GM23248 (cell line): ENCODE results near the gene METTL9. TPM values are rescaled to one million over a fixed set of nuclear protein-coding genes. Genes with fewer than 3 reads are reported as not detected.

Source experiments
- DNase-seq: peaks from one replicate; pipeline ENCODE4 v3.0.0-alpha.2; 2015
- H2AFZ ChIP-seq: fragments of 200-600 bp; sonication (generic); 2 replicates; pipeline ENCODE4 v1.6.1; 2016; ENCODE audit warnings: antibody characterized with exemption
- H3F3A ChIP-seq: fragments of 200-600 bp; sonication (generic); 2 replicates; pipeline ENCODE4 v1.6.1; 2016; ENCODE audit warnings: mild to moderate bottlenecking, antibody characterized with exemption, mixed run types; ENCODE audit not compliant: insufficient read depth
- H3K27ac ChIP-seq: fragments of 200-600 bp; sonication (generic); 2 replicates; pipeline ENCODE4 v1.5.1; 2016; ENCODE audit warnings: mild to moderate bottlenecking
- H3K27me3 ChIP-seq: fragments of 200-600 bp; sonication (generic); replicated peaks from 2 replicates; pipeline ENCODE4 v1.6.1; 2016; ENCODE audit warnings: mild to moderate bottlenecking; ENCODE audit not compliant: insufficient read depth
- H3K36me3 ChIP-seq: fragments of 200-600 bp; sonication (generic); 2 replicates; pipeline ENCODE4 v1.6.1; 2016; ENCODE audit warnings: low read depth, mild to moderate bottlenecking
- H3K4me1 ChIP-seq: fragments of 200-600 bp; sonication (generic); 2 replicates; pipeline ENCODE4 v1.6.1; 2016; ENCODE audit warnings: mild to moderate bottlenecking; ENCODE audit not compliant: insufficient read depth
- H3K4me2 ChIP-seq: fragments of 200-600 bp; sonication (generic); one replicate; pipeline ENCODE4 v1.6.1; 2016; ENCODE audit warnings: mild to moderate bottlenecking; ENCODE audit not compliant: unreplicated experiment
- H3K4me3 ChIP-seq: fragments of 200-600 bp; sonication (generic); 2 replicates; pipeline ENCODE4 v1.5.1; 2016; ENCODE audit warnings: mild to moderate bottlenecking
- H3K79me2 ChIP-seq: fragments of 200-600 bp; sonication (generic); 2 replicates; pipeline ENCODE4 v1.6.1; 2016; ENCODE audit warnings: mild to moderate bottlenecking; ENCODE audit not compliant: insufficient read depth
- H3K9ac ChIP-seq: fragments of 200-600 bp; sonication (generic); 2 replicates; pipeline ENCODE4 v1.6.1; 2016; ENCODE audit warnings: mild to moderate bottlenecking
- H3K9me2 ChIP-seq: fragments of 200-600 bp; sonication (generic); 2 replicates; pipeline ENCODE4 v1.6.1; 2016; ENCODE audit warnings: mixed run types, mild to moderate bottlenecking, moderate library complexity; ENCODE audit not compliant: insufficient read depth
- H3K9me3 ChIP-seq: fragments of 200-600 bp; sonication (generic); one replicate; pipeline ENCODE4 v1.6.1; 2017; ENCODE audit warnings: low read depth
- H4K20me1 ChIP-seq: fragments of 200-600 bp; sonication (generic); 2 replicates; pipeline ENCODE4 v1.6.0; 2016; ENCODE audit not compliant: insufficient read depth
- EZH2 ChIP-seq: fragments of 200-600 bp; sonication (generic); IDR thresholded peaks from 2 replicates; pipeline ENCODE4 v1.6.1; 2018; ENCODE audit warnings: antibody characterized with exemption, mild to moderate bottlenecking; ENCODE audit not compliant: insufficient read depth, poor library complexity, severe bottlenecking
- EZH2phosphoT487 ChIP-seq: fragments of 200-600 bp; sonication (generic); IDR thresholded peaks from 2 replicates; pipeline ENCODE4 v1.6.1; 2018; ENCODE audit warnings: antibody characterized with exemption, moderate library complexity, mild to moderate bottlenecking, low read depth; ENCODE audit not compliant: insufficient read depth
- WGBS, 2 experiments: methylation state at CpG; one replicate each; pipeline ENCODE4 v1.1.6; 2015 to 2017; ENCODE audit warnings: low lambda C conversion rate in 2 of 2, low coverage in 1 of 2; ENCODE audit errors: missing lambda C conversion rate in 2 of 2; 5-methylcytosine and 5-hydroxymethylcytosine counted together
- in situ Hi-C: fragments of 300-500 bp; cut with MboI; formaldehyde crosslinking; loops from 2 replicates; pipeline ENCODE4 v1.15.0; 2020
- polyA plus RNA-seq: library from polyadenylated mRNA; unstranded; fragments of >200 nt; fragmentation: Nextera tagmentation; extraction: Ambion mirVana; gene quantifications from 2 replicates; pipeline ENCODE4 v1.2.1, GENCODE V29; 2016
- total RNA-seq: library from RNA; depleted of rRNA; stranded (reverse); fragments of >200 nt; shearing (Covaris generic); gene quantifications from 2 replicates; pipeline ENCODE4 v1.2.3, GENCODE V29; 2014

Gene METTL9
- total and polyA plus RNA-seq, 2 experiments from 2014 or later, result 273 to 326 TPM

GRCh38 chr16:21613781-21614180 lies 14.4 kb downstream of the METTL9 start:
- H3K36me3 ChIP-seq, result peaks cover 18% of the 10 kb centered on the region
- H3K79me2 ChIP-seq, result peaks cover 100% of the 10 kb centered on the region
- in situ Hi-C loops, result no loop called here
- no peak for DNase-seq
- H3K27ac ChIP-seq, result no peak overlapping the region
- WGBS, 2 experiments, result 76 to 82% methylated on average over 2 of the region's 2 CpGs
- H3K4me3 ChIP-seq, result no peak overlapping the region
- H4K20me1 ChIP-seq, result no peaks in the 10 kb centered on the region
- no peaks in the 10 kb centered on the region for H3K27me3 ChIP-seq
- H3K4me2 ChIP-seq, result no peak overlapping the region
- no peaks in the 10 kb centered on the region for H3K9me3 ChIP-seq
- TF ChIP-seq EZH2, result no peak
- TF ChIP-seq EZH2phosphoT487, result no peak
- H3K9ac ChIP-seq, result no peak overlapping the region
- H3K9me2 ChIP-seq, result no peaks in the 10 kb centered on the region
- H3F3A ChIP-seq, result peaks cover 42% of the 10 kb centered on the region
- peaks cover 51% of the 10 kb centered on the region for H3K4me1 ChIP-seq
- H2AFZ ChIP-seq, result no peak overlapping the region

GRCh38 chr16:21614896-21615295 lies 15.5 kb downstream of the METTL9 start:
- Histone ChIP-seq H3K27ac (no peak overlapping the region), H2AFZ (no peak overlapping the region), H4K20me1 (no peaks in the 10 kb centered on the region), H3K27me3 (no peaks in the 10 kb centered on the region), H3K9me2 (no peaks in the 10 kb centered on the region), H3F3A (peaks cover 39% of the 10 kb centered on the region), H3K9ac (no peak overlapping the region), H3K4me1 (peaks cover 40% of the 10 kb centered on the region), H3K79me2 (peaks cover 100% of the 10 kb centered on the region), H3K36me3 (peaks cover 18% of the 10 kb centered on the region), H3K9me3 (no peaks in the 10 kb centered on the region), H3K4me2 (no peak overlapping the region), H3K4me3 (no peak overlapping the region)
- DNase-seq, result no peak
- no peak for TF ChIP-seq EZH2phosphoT487
- no peak for TF ChIP-seq EZH2
- in situ Hi-C loops, result no loop called here
- 100% methylated on average over 3 of the region's 3 CpGs for WGBS, 2 experiments

DNA sequence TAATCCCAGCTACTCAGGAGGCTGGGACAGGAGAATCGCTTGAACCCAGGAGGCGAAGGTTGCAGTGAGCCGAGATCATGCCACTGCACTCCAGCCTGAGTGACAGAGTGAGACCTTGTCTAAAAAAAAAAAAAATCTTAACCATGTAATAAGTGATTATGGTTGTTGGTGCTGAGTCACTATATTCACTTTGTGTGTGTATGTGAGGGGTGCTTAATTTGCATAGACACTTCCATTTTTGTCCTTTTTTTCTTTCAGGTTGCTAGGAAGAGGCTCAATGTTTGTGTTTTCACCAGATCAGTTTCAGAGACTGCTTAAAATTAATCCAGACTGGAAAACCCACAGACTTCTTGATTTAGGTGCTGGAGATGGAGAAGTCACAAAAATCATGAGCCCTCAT lies 18.2 kb downstream of the METTL9 start:
- Histone ChIP-seq H3K9me2 (no peaks in the 10 kb centered on the region), H3K9me3 (no peaks in the 10 kb centered on the region), H3K36me3 (peaks cover 21% of the 10 kb centered on the region), H3K27me3 (no peaks in the 10 kb centered on the region), H3K9ac (no peak overlapping the region), H3K79me2 (peaks cover 100% of the 10 kb centered on the region), H2AFZ (no peak overlapping the region), H3F3A (peaks cover 20% of the 10 kb centered on the region; the same call in 1 of the 2 replicates), H3K4me1 (peaks cover 19% of the 10 kb centered on the region), H4K20me1 (no peaks in the 10 kb centered on the region), H3K4me3 (no peak overlapping the region), H3K27ac (no peak overlapping the region), H3K4me2 (no peak overlapping the region)
- WGBS, 2 experiments, result 95 to 100% methylated on average over 3 of the region's 3 CpGs
- DNase-seq, result no peak
- TF ChIP-seq EZH2phosphoT487 (no peak), EZH2 (no peak)
- in situ Hi-C loops, result no loop called here

DNA sequence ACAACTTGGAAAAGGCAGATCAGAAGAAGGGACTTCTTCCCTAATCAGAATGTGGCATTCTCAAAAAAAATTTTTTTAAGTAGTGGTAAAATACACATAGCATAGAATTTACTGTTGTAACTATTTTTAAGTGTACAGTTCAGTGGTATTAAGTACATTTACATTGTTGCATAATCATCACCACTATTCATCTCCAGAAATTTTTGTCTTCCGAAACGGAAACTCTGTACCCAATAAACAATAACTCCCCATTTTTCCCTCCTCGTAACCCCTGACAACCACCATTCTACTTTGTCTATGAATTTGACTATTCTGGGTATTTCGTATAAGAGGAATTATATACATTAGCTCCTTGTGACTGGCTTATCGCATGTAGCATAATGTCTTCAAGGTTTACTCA lies 18.9 kb downstream of the METTL9 start:
- Histone ChIP-seq H3K9me3 (no peaks in the 10 kb centered on the region), H3K4me1 (peaks cover 15% of the 10 kb centered on the region), H3K4me2 (no peak overlapping the region), H3K9me2 (no peaks in the 10 kb centered on the region), H2AFZ (no peak overlapping the region), H3K27ac (no peak overlapping the region), H3F3A (peaks cover 20% of the 10 kb centered on the region), H3K36me3 (peaks cover 21% of the 10 kb centered on the region), H3K9ac (no peak overlapping the region), H3K4me3 (no peak overlapping the region), H3K27me3 (no peaks in the 10 kb centered on the region), H3K79me2 (peaks cover 100% of the 10 kb centered on the region), H4K20me1 (no peaks in the 10 kb centered on the region)
- WGBS, 2 experiments, result 97 to 99% methylated on average over 5 of the region's 5 CpGs
- no peak for TF ChIP-seq EZH2phosphoT487
- no peak for TF ChIP-seq EZH2
- DNase-seq, result no peak
- in situ Hi-C loops, result no loop called here
